SK-N-MC (cell line): ENCODE results near the gene MAP1LC3B.
"Not testable (repeated sequence)": the region's sequence is repeated elsewhere in the genome, so short reads cannot be mapped to it uniquely, and the experiment has no call there.

ENCODE experiments used
- EZH2 ChIP-seq: fragments of 200-600 bp; sonication (generic); IDR thresholded peaks from one replicate; pipeline ENCODE4 v1.6.1; 2017; ENCODE audit warnings: antibody characterized with exemption
- FOXP2 ChIP-seq: optimal IDR thresholded peaks from 2 replicates; pipeline ENCODE3; 2011; ENCODE audit warnings: mild to moderate bottlenecking, moderate library complexity; ENCODE audit not compliant: insufficient read depth; ENCODE audit errors: extremely low read length, control extremely low read depth
- POLR2AphosphoS5 ChIP-seq: IDR thresholded peaks from 2 replicates; pipeline ENCODE4 v1.6.1; 2012; ENCODE audit warnings: mild to moderate bottlenecking, low read depth, low read length, borderline replicate concordance

DNA sequence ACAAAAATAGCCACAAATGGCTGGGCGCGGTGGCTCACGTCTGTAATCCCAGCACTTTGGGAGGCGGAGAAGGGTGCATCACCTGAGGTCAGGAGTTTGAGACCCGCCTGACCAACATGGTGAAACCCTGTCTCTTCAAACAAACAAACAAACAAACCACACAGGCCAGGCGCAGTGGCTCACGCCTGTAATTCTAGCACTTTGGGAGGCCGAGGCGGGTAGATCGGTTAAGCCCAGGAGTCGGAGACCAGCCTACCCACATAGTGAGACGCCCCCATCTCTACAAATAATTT is 7.3 kb upstream of the MAP1LC3B start:
- not testable (repeated sequence) for TF ChIP-seq EZH2, POLR2AphosphoS5, FOXP2
